ENCODE measurements around the gene FNDC7. TPM values are rescaled to one million over a fixed set of nuclear protein-coding genes. Genes with fewer than 3 reads are reported as not detected.

FNDC7 gene
- total RNA-seq, 2 donors from 2014 or later: not detected

DNA sequence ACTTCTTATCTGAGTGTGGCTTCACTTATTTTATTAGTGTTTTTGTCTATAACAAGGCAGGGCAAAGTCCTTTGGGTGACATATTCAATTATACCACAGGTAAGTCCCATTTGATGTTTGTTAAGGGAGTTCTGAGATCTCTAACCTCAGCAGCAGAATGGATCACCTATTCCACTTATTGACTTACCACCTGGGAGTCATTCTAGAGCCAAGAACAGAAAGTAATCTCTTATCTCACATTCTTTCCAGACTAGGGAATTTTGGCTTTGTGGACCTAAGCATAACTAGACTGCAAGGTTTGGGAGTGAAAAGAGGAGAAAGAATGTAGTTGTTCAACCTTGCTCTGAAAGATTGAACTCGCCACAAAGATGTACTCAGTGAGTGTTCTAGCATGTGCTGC, 13.2 kb downstream of the FNDC7 start:
- ATAC-seq (peak; percentile 99), DNase-seq (no peak)
- intact Hi-C loops (cut with DNase I, micrococcal nuclease): no loop called here

DNA sequence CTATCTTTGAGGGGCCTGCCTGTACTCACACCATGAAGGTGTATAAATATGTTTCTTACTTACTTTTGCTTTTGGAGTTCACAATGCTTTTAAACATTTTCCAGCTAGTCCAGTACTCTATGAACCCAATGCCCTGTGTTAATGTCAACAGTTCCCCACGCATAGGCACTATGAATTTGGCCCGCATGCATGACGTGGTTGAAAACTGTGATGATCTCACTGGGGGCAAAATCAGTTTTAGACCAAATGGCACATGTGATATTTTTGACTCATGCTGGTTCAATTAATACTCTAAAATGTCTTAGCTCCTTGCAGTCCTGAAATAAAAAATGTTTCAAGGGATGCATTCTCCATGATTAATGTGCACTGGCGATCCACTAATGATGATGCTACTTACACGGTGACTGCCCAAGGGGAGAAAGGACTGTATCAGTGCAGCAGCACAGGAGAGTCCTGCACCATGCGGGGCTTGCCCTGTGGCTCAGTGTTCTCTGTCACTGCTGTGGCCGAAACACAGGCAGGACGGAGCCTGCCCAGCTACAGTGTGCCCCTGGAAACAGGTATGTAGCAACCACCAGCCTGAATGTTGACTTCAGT, 15.7 kb downstream of the FNDC7 start:
- DNase-seq: no peak

DNA sequence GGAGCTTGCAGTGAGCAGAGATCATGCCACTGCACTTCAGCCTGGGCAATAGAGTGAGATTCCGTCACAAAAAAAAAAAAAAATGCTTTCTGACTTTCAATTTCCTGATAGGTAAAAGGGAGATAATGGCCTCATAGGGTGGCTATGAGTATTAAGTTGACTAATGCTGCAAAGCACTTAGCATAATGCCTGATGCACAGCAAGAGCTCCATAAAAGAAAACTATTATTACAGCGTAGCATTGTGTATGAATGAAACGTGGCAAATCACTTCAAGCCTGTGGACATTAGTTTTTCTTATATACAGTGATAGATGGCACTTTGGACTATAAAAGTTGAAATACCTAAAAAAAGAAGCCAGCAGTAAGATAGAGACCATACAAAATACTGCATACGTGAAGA, 16.8 kb downstream of the FNDC7 start:
- intact Hi-C loops (cut with DNase I, micrococcal nuclease): no loop called here
- ATAC-seq: no peak
- DNase-seq: no peak

More for the DNA sequence above, 15.7 kb downstream of the FNDC7 start:
- no peak for ATAC-seq
- intact Hi-C loops (cut with DNase I, micrococcal nuclease): no loop called here

DNA sequence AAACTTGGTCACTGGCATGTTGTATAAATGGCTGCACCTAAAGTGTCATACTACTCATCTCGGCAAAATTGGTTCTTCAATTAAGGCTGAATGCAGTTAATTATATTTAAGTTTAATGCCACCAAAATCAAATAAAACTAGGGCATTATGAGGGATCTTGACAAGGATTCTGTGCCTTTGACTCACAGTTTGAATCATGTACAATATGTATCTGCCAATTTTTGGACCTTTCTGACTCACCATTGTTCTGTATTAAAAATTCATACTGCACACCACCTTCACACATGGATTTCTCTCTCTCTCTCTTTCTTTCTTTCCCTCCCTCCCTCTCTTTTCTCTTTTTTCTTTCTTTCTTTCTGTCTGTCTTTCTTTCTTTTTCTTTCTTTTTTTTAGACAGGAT, 19.7 kb downstream of the FNDC7 start:
- ATAC-seq: no peak
- intact Hi-C loops (cut with DNase I, micrococcal nuclease): no loop called here

DNA sequence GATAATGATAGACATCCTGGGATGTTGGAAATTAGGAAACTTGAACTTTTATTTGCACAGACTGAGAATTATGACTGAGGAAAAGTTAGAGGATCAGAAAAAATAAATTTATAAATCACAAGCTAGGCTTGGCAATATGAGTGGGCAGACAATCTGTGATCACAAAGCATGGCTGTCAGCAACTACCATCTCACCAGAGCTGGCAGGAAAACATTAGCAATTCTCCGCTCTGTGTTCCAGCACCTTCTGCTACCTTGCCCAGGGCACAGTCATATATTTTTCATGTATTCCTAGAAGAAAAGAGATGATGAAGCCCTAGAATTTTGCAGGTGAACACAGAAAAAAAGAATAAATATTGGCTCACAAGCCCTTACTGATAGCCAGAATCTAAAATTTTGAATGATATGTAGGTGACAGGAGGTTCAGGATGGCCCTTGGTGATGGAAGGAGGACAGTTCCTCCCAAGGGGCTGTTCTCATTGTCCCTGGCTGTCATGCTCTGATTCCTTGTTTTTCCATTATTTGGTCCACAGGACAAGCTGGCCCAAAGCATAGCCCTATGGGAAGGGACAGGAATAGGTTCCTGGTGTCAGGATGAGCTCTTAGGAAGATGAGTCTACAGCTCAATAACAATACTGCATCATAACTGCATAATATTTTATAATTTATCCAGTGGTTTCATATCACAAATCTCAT, 21.6 kb downstream of the FNDC7 start:
- intact Hi-C loops (cut with DNase I, micrococcal nuclease): no loop called here
- ATAC-seq (no peak), DNase-seq (no peak)

More for the DNA sequence above, 19.7 kb downstream of the FNDC7 start:
- DNase-seq: no peak

DNA sequence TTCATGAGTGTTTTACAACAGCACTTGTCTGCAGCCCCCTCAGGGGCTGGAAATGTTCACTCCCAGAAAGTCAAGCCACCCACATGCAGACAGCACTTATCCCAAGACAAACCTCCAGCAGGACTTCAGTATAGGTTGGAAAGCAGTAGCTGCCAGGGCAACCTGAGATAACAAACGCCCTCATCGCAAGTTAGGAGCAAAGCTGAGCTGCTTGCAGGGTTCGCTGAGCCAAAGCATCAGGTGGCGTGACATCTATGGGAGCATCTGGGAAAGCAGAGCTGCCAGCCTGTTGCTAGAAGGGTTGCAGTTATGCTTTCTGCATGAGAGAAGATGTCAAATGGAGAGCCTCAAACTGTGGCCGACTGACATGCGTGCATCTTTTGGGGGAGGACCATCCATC, 29.5 kb downstream of the FNDC7 start:
- intact Hi-C loops (cut with DNase I, micrococcal nuclease): no loop called here
- no peak for ATAC-seq

DNA sequence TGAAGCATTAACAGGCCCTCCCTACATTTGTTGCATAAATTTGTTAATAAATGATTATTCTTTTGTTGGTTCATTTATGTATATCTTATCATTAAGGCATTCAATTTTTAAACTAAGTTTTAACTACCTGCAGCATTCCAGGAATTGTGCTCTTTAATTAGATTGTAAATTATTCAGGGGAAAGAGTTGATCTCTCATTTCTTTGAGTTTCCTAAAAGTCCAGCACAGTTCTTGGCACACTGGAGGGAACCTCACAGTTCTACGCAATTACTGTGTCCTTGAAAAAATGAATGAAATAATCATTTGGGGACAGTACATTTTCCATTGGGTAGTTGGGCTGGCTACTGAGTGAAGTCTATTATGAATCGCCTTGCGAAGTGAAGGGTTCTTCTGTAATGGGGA, 33.3 kb downstream of the FNDC7 start:
- ATAC-seq: no peak
- no peak for DNase-seq
- intact Hi-C loops (cut with DNase I, micrococcal nuclease): no loop called here

More for the DNA sequence above, 29.5 kb downstream of the FNDC7 start:
- no peak for DNase-seq

DNA sequence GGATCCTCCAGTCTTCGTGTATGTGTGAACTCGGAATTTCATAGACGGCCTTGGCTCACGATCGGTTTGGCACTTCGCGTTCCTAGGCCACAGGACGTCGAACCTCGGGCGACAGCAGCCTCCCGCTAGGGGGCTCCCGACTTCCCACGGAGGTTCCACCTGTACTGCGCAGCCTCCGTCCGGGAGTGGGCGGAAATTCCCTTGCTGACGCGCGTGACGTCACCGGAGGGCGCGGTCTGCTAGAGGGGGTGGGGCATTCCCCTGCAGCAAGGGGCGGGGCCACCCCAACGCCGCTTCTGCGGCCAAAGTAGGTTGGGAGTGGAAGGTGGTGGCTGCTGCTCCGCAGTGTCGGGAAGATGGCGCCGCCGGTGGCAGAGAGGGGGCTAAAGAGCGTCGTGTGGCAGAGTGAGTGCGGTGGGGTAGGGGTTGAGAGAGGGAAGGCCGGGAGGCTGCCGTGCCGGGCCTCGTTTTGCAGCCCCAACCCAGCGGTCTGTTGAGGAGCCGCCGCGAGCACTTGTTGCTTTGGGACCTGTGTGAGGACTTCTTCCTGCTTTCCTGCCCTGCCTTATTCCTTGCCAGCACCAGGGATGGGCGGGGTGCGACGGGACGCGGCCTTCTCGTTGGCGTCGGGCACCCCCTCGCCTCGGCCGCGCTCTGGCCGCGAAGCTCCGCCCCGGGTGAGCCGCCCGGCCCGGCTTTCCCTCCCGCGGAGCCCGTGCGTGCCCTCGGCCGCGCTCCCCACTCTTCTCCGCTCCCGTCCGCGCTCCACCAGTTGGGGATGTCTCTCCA, 33.9 kb downstream of the FNDC7 start, which contains the start of gene STXBP3:
Gene STXBP3, plus strand, starts transcription at position 293 of the 789 bp plus-strand sequence. Its CDS starts 64 bp downstream, at position 357.
- peak; percentile 99 to 100 for DNase-seq
- peak; percentile 93 for ATAC-seq
- intact Hi-C loops (cut with DNase I, micrococcal nuclease): no loop called here

DNA sequence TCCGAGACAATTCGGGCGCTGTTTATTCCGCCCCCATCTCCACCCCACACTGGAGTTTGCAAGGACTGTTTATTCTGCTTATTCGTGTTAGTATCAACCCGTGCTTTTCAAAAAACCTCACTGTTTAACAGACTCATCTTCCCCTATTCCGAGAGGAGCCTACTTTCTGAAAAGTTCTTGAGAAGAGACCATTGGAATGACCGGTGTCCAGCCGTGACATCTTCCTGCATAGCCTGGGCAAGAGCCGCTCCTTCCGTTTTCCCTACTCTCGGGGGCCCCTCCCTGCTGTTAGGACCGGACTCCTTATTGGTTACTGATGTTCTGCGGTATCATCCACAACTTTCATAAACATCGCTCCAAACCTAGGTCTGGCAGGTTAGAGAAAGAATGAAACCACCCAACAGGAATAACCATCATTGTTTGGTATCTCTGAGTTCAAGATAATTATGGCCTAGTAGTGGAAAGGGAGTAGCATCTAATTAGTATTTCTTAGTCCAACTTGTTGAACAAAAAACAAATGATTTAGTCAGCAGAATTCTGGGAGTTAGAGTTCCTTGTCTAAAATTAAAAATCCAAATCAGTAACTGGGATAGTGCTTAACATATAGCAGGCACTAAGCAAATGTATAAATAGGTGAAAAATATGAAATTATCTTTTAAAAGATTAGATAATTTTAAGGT, 34.6 kb downstream of the FNDC7 start:
- peak; percentile 79 to 90 for DNase-seq
- intact Hi-C loops (cut with DNase I, micrococcal nuclease): no loop called here
- ATAC-seq: peak; percentile 71

DNA sequence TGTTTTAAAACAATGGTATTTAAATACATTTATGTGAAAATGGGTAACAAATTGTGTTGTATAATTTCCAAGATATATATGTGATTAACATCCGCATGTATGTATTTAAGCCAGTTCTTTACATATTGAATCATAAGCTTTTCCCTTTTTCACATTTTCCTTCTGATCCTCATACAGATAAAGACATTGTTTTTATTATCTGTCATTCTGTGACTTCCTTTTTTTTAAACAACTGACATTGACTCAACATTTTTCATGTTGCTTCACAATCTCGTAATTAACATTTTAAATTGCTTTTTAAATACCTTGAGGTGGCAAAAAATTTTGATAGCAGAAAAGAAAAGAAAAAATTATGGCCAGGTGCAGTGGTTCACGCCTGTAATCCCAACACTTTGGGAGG, 35.2 kb downstream of the FNDC7 start:
- intact Hi-C loops (cut with DNase I, micrococcal nuclease): no loop called here
- no peak for ATAC-seq

DNA sequence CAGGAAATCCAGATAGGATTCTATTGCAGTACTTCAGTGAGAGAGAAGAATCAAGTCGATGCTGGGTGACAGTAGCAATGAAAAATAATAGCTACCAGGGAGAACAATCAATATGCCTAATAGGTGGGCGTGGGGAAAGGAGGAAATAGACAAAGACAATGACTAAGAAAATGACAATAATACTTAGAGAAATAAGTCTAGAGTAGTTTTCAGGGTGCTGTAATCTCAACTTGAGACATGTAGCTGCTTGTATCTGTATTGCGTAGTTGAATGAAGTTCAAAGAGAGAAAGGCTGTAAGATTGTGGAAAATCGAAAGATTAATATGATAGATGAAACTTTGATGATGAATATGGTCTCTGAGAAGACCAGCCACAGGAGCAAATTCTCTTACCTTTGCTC, 36.4 kb downstream of the FNDC7 start:
- intact Hi-C loops (cut with DNase I, micrococcal nuclease): no loop called here
- DNase-seq: no peak

More for the DNA sequence above, 35.2 kb downstream of the FNDC7 start:
- no peak for DNase-seq

DNA sequence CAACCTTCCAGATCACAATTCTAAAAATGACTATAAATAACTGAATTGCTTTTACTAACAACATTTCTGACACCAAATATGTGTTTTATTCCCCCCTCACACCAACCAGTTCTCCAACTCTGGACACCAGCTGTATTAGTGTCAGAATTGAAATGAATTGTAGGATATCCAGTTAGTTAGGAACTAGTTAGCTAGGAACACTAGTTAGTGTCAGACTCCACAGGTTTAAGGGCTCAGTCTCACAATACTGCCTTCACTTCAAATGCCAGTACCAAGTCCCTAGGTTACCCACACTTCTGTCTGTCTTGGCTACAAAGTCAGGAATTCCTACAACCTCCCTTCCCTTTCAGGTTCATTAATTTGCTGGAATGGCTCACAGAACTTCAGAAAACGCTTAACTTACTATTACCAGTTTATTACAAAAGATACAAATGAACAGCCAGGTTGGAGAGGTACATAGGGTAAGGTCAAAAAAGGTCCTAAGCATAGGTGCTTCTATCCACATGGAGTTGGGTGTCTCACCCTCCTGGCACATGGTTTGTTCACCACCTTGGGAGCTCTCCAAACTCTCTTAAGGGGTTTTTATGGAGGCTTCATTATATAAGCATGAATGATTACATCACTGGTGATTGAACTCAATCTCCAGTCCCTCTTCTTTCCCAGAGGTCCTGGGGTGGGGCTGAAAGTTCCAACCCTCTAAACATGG, 37.9 kb downstream of the FNDC7 start:
- intact Hi-C loops (cut with DNase I, micrococcal nuclease): no loop called here
- DNase-seq: no peak
- ATAC-seq: no peak

More for the DNA sequence above, 36.4 kb downstream of the FNDC7 start:
- no peak for ATAC-seq

DNA sequence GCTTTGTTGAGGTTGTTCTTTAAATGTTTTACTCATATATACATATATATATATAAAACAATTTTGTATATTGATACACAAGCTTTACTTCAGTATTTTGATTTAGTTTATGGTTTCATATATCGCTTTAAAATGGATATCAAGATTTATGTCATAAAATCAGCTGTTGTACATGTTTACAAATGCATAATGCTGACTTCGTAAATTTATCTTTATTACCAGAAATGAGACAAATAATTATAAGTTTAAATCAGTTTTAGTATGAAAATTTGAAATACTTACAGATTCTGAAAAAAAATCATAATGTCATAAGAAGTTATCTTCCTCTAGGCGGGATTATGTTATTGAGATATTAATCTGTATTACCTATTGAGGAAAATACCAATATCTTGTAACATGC, 40.7 kb downstream of the FNDC7 start:
- DNase-seq (no peak), ATAC-seq (no peak)
- intact Hi-C loops (cut with DNase I, micrococcal nuclease): no loop called here

DNA sequence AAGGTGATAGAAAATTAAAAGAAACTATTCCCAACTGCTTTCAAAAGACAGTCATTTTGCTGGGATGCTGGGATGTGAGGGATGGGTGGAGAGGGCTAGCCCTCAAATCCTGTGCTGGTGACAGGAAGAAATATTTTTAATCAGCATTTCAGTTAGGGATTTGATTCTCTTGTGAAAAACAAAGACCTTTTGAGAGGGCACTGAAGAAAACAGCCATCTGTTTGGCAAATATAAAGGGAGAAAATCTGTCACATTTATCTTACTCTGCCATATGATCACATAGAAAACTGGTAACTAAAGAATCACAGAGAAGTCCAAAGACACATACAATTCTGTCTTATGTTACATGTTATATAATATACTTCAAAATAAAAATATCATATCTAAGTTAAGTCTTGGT, 46.1 kb downstream of the FNDC7 start:
- DNase-seq: no peak
- intact Hi-C loops (cut with DNase I, micrococcal nuclease): no loop called here
- ATAC-seq: no peak

DNA sequence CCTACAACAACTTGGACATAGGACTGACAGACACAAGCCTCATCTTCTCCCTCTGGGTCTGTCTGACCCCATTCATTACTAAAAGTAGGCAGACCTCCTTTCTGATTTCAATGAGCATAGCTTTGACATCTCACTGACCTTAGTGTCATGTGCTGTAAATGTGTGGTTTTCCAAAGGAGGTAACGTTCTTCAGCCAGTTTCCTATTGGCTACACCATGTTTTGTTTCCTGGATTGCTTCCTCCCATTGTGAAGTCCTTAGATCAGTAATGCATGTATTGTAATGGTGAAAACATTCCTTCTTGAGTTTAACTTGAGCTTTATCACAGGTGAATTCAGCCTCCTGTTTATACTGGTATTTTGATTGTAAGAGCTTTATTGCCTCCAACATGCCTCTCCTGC, 54.4 kb downstream of the FNDC7 start:
- DNase-seq: no peak
- ATAC-seq: no peak
- intact Hi-C loops (cut with DNase I, micrococcal nuclease): no loop called here

DNA sequence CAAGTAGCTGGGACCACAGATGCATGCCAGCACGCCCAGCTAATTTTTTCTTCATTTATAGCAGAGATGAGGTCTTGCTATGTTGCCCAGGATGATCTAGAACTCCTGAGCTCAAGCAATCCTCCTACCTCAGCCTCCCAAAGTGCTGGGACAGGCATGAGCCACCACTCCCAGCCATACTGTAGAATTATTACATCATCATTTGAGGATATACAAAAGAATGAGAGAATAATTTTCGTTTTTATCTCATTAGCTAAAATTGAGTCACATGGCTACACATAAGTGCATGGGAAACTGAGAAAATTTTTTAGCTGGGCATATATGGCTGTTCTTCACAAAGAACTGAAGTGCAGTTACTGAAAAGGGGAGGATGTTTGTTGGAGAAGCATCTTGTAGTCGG, 55.0 kb downstream of the FNDC7 start:
- ATAC-seq: no peak
- DNase-seq: no peak
- intact Hi-C loops (cut with DNase I, micrococcal nuclease): no loop called here

DNA sequence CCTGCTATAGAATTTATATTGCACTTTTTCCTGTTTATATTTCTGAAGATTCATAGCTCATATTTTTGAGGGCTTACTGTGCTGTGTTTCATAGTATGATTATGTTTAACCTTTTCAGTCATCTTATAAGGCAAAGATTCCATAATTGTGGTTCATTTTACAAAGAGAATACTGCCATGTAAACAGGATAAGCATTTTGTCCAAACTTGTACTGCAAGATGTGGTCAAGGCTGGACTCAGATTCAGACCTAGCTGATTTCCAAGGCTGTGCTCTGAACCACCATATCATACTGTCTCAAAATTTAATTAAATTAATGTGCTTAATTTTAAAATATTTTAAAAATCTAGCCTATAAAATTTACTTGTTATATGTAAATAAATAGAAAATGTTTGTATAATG, 65.1 kb downstream of the FNDC7 start:
- intact Hi-C loops (cut with DNase I, micrococcal nuclease): no loop called here
- DNase-seq (no peak), ATAC-seq (no peak)

DNA sequence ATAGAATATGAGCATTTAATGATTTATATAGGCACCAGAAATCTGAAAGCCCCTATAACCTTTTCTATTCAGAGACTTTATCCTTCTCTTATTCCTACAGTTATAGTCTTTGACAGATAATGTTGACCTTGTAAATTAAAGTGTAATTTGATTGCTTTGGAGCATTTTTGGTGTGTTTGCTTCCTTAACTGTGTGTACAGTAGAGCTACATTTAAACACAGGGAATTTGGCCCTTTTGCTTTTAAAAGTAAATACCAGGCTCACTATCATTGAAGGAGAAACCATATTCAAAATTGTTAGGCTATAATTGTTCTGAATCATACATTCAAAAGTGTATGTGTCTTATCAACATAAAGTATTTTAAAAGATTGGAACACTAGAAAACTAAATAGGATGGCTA, 66.7 kb downstream of the FNDC7 start:
- DNase-seq (no peak), ATAC-seq (peak; percentile 67)
- intact Hi-C loops (cut with DNase I, micrococcal nuclease): no loop called here

Measured in left colon (tissue), 2 donors.